Testis (tissue), 3 donors: ENCODE results near the gene IMP3. TPM values are rescaled to one million over a fixed set of nuclear protein-coding genes. Genes with fewer than 3 reads are reported as not detected.

Experiments used
- DNase-seq: peaks from one replicate; pipeline ENCODE4 v3.0.0-alpha.2; 2019
- H3K27ac ChIP-seq, 2 donors: fragments of 200-600 bp; sonication (generic); one replicate each; pipeline ENCODE4 v1.5.1; 2019
- H3K27me3 ChIP-seq: fragments of 200-600 bp; sonication (generic); one replicate; pipeline ENCODE4 v1.5.1; 2019
- H3K36me3 ChIP-seq: fragments of 200-600 bp; sonication (generic); one replicate; pipeline ENCODE4 v1.5.1; 2017; ENCODE audit warnings: low read depth; ENCODE audit errors: missing control alignments
- H3K4me1 ChIP-seq: fragments of 200-600 bp; sonication (generic); one replicate; pipeline ENCODE4 v1.5.1; 2019
- H3K4me3 ChIP-seq, 2 donors: fragments of 200-600 bp; sonication (generic); one replicate each; pipeline ENCODE4 v1.5.1; 2017 to 2019
- H3K9me3 ChIP-seq: fragments of 200-600 bp; sonication (generic); one replicate; pipeline ENCODE4 v1.5.1; 2017
- POLR2A ChIP-seq: fragments of 450-650 bp; IDR thresholded peaks from one replicate; pipeline ENCODE4 v1.6.1; 2017; ENCODE audit warnings: antibody characterized with exemption, mild to moderate bottlenecking, moderate library complexity
- WGBS, 2 donors: methylation state at CpG; one replicate each; pipeline ENCODE4 v1.1.5; 2018; 5-methylcytosine and 5-hydroxymethylcytosine counted together
- intact Hi-C: fragments of 100-400 bp; cut with DNase I; formaldehyde crosslinking; loops from one replicate; pipeline ENCODE4 v1.15.1; 2023; ENCODE audit warnings: low total_unique reads
- polyA plus RNA-seq: library from polyadenylated mRNA; stranded (reverse); fragments of 350-450 nt; fragmentation: Illumina TruSeq; extraction: RNeasy Lipid Tissue Mini Kit (QIAGEN cat#74804); gene quantifications from one replicate; pipeline ENCODE4 v1.2.3, GENCODE V29; 2014; ENCODE audit warnings: low read depth, low replicate concordance; ENCODE audit not compliant: insufficient read depth
- total RNA-seq, 2 donors: library from RNA; depleted of rRNA; stranded (reverse); fragments of >200 nt; gene quantifications; one replicate each; pipeline ENCODE4 v1.2.3, GENCODE V29; 2016
- TF ChIP-seq, protein P1 (sequence below), 3 experiments: fragments of 450-650 bp in 2 of 3; fragments of 200-600 bp in 1 of 3; sonication (generic) in 1 of 3; IDR thresholded peaks; one replicate each; pipeline ENCODE4 v1.5.1; 2016 to 2019; ENCODE audit warnings: antibody characterized with exemption in 3 of 3, mild to moderate bottlenecking in 2 of 3, moderate library complexity in 1 of 3

Gene IMP3
- total and polyA plus RNA-seq, 3 donors from 2014 or later = 32.6 to 111 (median 87.5) TPM

DNA sequence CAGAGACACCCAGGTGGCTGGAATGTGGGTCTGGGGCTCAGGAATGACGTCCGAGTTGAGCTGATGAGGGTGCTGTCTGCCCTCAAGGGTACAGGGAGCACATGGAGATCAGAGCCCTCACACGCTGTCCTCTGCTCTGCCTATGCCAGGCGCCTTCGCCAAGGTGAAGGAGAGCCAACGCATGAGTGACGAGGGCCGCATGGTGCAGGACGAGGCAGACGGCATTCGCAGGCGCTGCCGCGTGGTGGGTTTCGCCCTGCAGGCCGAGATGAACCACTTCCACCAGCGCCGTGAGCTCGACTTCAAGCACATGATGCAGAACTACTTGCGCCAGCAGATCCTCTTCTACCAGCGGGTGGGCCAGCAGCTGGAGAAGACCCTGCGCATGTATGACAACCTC is 16.8 kb upstream of the IMP3 start:
- intact Hi-C loops = no loop called here
- DNase-seq = no peak
- Histone ChIP-seq H3K4me1 (peaks cover 47% of the 10 kb centered on the region), H3K27ac (no peak overlapping the region), H3K27me3 (no peaks in the 10 kb centered on the region), H3K4me3 (no peak overlapping the region), H3K9me3 (no peaks in the 10 kb centered on the region), H3K36me3 (no peaks in the 10 kb centered on the region)
- TF ChIP-seq, protein P1, sequence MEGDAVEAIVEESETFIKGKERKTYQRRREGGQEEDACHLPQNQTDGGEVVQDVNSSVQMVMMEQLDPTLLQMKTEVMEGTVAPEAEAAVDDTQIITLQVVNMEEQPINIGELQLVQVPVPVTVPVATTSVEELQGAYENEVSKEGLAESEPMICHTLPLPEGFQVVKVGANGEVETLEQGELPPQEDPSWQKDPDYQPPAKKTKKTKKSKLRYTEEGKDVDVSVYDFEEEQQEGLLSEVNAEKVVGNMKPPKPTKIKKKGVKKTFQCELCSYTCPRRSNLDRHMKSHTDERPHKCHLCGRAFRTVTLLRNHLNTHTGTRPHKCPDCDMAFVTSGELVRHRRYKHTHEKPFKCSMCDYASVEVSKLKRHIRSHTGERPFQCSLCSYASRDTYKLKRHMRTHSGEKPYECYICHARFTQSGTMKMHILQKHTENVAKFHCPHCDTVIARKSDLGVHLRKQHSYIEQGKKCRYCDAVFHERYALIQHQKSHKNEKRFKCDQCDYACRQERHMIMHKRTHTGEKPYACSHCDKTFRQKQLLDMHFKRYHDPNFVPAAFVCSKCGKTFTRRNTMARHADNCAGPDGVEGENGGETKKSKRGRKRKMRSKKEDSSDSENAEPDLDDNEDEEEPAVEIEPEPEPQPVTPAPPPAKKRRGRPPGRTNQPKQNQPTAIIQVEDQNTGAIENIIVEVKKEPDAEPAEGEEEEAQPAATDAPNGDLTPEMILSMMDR (IDR thresholded peaks at IDR 0.05) = no peak
- TF ChIP-seq POLR2A = no peak
- WGBS, 2 donors = 95% methylated on average over 21 to 22 of the region's 22 CpGs

DNA sequence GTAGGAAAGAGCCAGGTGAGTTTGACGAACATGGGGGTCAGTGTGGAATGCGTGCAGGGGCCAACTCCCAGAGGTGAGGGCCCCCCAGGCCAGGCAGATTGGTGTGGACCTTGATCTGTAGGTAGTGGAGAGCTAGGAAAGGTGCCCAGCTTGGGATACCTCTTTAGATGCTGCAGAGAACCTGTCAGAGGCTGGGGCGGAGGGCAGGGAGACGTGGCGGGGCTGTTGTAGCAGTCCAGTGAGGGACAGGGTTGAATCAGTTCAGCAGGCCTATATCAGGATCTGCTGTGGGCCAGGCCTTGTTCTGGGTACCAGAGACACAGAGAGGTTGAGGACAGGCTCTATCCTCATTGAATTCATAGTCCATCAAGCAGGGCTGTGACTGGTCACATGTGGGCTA is 16.3 kb upstream of the IMP3 start:
- intact Hi-C loops = no loop called here
- no peak for DNase-seq
- Histone ChIP-seq H3K27ac (no peak overlapping the region), H3K9me3 (no peaks in the 10 kb centered on the region), H3K27me3 (no peaks in the 10 kb centered on the region), H3K36me3 (no peaks in the 10 kb centered on the region), H3K4me3 (no peak overlapping the region), H3K4me1 (peaks cover 47% of the 10 kb centered on the region)
- TF ChIP-seq, protein P1 (IDR thresholded peaks at IDR 0.05) = no peak
- no peak for TF ChIP-seq POLR2A
- WGBS, 2 donors = 95 to 97% methylated on average over 5 of the region's 5 CpGs

DNA sequence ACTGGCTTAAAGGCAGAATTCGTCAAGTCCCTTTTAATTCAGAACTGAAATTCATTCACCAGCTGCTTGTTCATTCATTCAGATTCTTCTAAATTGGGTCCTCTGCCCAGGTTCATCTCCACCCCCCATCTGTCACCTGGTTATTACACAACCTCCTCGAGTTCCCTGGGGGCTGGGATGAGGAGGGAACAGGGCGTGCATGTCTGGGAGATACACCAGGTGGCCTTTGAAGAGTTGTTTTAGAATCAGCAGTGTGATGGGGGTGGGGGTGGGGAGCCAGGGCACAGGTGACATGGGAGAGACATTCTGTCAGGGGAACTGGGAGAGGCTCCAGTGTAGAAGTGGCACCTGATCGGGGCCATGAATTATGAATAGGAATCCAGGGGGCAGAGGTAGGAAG is 15.9 kb upstream of the IMP3 start:
- 86 to 87% methylated on average over 4 of the region's 4 CpGs for WGBS, 2 donors
- H3K36me3 ChIP-seq = no peaks in the 10 kb centered on the region
- TF ChIP-seq, protein P1 (IDR thresholded peaks at IDR 0.05) = no peak
- TF ChIP-seq POLR2A = no peak
- intact Hi-C loops = no loop called here
- no peak for DNase-seq
- H3K27ac ChIP-seq = no peak overlapping the region
- H3K4me1 ChIP-seq = peaks cover 50% of the 10 kb centered on the region
- no peaks in the 10 kb centered on the region for H3K9me3 ChIP-seq
- no peak overlapping the region for H3K4me3 ChIP-seq
- H3K27me3 ChIP-seq = no peaks in the 10 kb centered on the region

DNA sequence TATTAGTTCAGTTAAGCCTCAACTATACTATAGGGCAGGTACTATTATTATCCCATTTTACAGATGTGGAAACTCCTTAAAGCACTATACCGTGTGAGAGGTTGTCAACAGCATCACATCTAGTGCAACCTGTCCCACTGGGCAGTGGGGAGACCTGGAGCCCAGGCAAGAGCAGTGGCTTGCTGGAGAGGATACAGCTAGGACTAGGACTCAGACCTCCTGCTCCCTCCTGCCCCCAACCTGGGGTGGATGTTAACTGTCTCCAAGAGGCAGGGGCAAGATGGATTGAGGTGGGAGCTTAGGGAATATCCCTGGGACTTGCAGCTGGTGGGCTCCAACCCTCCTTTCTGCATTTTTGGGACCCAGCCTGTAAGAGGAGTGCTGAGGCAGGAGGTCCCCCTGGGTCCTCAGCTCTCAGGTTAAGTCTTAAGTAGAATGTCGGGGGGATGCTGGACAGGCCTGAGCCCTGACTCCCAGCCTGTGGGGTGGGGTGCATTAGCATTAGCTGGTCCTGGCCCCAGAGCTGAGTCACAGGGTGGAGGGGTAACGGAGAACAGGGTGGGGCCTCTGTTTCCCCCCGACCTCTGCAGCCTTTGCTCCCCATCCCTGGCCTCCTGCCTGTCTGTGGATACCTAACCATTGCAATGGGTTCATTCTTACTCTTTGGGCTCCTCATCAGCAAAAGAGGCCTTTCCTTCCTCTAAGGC is 14.3 kb upstream of the IMP3 start:
- peaks cover 36% of the 10 kb centered on the region for H3K4me1 ChIP-seq
- no peak for DNase-seq
- H3K4me3 ChIP-seq = no peak overlapping the region
- TF ChIP-seq POLR2A = no peak
- TF ChIP-seq, protein P1 (IDR thresholded peaks at IDR 0.05) = no peak
- intact Hi-C loops = no loop called here
- no peaks in the 10 kb centered on the region for H3K36me3 ChIP-seq
- no peaks in the 10 kb centered on the region for H3K27me3 ChIP-seq
- WGBS, 2 donors = 65 to 83% methylated on average over 4 of the region's 4 CpGs
- H3K9me3 ChIP-seq = no peaks in the 10 kb centered on the region
- no peak overlapping the region for H3K27ac ChIP-seq

DNA sequence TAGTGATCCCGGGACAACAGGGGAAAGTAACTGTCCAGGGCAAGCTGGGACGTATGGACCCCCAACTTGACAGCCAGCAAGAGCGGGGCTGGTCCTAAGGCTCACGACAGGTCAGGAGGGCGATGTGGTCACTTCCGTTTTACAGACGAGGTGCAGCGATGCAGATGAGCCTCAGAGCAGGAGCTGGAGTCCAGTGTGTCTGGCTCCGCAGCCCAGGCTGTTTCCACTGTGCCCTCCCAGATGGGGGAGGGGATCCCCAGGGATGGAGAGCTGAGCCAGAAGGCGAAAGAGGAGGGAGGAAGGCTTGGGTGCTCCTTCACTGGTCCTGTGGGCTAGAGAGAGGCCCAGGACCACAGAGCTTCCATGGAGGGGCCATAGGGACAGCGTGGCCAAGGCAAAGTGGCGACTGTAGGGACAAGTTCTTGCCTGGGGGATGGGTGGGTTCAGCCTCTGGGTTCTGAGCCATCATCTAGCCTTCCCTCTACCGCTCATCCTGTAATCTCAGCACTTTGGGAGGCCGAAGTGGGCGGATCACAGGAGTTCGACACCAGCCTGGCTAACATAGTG is 13.4 kb upstream of the IMP3 start:
- H3K9me3 ChIP-seq = no peaks in the 10 kb centered on the region
- no peak for DNase-seq
- H3K4me3 ChIP-seq = no peak overlapping the region
- H3K27me3 ChIP-seq = no peaks in the 10 kb centered on the region
- no peaks in the 10 kb centered on the region for H3K36me3 ChIP-seq
- 72 to 75% methylated on average over 16 of the region's 16 CpGs for WGBS, 2 donors
- intact Hi-C loops = no loop called here
- TF ChIP-seq, protein P1 (IDR thresholded peaks at IDR 0.05) = no peak
- H3K4me1 ChIP-seq = peaks cover 40% of the 10 kb centered on the region
- no peak overlapping the region for H3K27ac ChIP-seq
